GM18909 (cell line): ENCODE data around the gene RAC3.
A peak's percentile ranks its signal among the peaks of the same experiment; 100 is the strongest.

Experiments
- ATAC-seq: cut with Tn5 transposase; IDR thresholded peaks from one replicate; pipeline ENCODE4 v1.9.1; 2021; ENCODE audit warnings: mild to moderate bottlenecking; ENCODE audit not compliant: unreplicated experiment, poor library complexity

The RAC3 gene

DNA sequence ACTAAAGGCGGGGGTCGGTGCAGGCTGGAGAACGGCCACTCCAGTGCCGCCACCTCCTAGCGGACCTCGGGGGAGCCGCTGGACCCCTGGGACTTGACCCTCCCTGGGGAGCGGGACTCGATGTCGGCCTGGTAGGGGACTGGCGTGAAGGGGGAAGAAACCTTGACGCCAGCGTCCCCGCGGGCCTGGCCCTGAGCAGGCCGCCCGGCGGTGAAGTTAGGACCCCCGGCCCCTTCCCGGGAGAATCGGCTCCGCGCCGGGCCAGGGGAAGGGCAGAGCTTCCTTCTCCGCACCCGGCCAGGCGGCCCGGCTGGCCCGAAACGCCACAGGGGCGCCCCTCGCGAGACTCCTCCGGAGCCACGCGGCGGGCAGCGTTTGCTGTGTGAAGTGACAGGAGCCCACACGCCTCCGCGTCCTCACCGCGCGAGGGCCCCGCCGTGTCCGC is 33.7 kb downstream of the RAC3 start:
- ATAC-seq, result peak; percentile 44

DNA sequence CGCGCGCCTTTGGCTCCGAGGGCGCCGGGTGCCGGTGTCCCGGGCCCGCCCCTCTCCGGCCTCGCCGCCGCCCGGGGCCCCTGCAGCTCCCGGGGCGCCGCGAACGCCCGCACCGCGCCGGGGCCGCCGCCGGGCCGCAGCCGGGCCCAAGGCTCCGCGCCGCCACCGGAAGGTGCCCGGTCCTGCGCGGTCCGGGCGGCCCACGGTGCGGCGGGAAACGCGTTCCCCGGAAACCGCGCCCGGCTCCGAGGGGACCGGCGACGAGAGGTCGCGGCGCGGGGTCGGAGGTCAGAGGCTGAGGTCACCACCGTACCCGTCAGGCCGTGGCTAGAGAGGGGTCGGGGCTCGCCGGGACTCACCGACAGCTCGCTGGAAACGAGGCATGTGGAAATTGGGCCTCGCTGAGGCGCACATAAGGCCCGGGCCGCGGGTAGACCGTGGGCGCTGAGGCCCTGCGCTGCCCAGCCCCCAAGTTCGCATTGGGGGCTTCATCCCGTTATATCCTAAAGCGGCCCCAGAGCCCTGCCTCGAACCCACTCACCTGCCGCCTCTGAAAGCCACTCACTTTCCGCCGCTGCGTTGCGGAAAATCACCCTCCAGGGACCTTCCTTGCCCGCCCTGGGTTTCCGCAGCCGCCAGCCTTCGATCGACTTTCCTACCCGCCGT is 34.3 kb downstream of the RAC3 start, which contains the start of gene DUS1L:
Gene DUS1L, minus strand, starts transcription at position 167 of the 666 bp plus-strand sequence. CDS start 745 bp downstream, outside the sequence.
- ATAC-seq, result peak; percentile 80

DNA sequence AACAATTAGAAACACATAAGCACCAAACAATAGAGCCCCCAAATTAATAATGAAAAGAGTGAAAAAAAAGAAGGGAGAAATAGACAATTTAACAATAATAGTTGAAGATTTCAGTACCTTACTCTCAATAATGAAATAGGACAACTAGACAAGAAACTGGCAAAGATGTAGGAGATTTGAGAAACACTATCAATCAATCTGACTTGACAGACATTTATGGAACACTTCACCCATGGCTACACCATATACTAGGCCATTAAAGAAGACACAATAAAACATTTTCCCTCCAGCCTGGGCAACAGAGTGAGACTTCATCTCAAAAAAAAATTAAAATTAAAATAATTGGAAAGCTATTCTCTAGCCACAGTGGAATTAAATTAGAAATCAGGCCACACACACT is 39.1 kb downstream of the RAC3 start:
- no peak for ATAC-seq

DNA sequence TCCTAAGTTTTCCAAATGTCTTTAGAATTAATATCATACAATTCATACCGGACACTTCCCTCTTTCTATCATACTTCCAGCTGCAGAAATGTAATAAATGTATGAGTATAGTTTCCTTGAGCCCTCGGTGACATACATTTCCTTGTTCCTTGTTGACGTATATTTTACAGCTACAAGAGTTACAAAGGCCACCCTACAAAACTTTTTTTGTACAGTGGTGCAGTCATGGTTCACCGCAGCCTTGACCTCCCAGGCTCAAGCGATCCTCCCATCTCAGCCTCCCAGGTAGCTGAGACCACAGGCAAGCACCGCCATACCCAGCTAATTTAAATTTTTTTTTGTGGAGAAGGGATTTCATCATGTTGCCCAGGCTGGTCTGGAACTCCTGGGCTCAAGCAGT is 41.3 kb downstream of the RAC3 start:
- no peak for ATAC-seq

DNA sequence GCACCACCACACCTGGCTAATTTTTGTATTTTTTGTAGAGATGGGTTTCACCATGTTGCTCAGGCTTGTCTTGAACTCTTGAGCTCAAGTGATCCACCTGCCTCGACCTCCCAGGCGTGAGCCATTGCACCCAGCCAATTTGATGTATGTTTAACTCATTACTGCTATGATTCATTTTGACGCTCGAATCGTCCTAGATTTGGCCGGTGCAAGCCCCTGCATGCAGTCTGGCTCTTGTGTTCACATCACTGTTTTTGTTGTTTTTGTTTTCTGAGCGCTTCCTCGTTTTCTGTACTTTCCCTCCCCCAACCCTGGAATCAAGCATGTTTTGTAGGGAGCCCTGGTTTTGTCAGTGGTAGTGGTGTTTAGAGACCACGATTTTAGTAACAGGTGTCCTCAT is 42.0 kb downstream of the RAC3 start:
- ATAC-seq, result no peak

DNA sequence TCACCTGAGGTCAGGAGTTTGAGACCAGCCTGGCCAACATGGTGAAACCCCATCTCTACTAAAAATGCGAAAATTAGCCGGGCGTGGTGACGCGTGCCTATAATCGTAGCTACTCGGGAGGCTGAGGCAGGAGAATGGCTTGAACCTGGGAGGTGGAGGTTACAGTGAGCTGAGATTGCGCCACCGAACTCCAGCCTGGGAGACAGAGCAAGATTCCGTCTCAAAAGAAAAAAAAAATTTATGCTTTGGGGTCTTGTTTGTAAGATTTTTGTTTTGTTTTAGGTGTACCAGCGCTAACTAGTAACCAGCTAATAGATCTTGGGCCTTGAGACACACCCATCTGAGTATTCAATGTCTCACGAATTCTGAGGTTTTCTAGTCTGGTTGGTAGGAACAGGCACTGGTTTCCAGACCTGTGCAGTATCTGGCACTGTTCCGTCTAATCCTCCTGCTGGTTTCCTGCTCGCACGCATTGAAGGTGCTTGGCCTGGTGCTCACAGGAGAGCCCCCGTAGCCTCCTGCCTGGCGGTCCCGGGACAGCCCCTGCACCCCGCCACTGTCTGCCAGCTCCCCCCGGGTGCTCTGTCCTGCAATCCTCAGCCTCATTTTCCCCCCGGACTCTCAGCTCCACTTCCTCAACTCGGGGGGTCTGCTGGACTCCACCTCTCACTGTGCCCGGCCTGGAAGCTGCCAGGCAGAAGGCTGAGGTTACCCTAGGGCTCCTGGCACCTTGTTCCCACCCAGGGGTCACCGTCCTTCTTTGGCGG is 44.7 kb downstream of the RAC3 start:
- ATAC-seq, result no peak

DNA sequence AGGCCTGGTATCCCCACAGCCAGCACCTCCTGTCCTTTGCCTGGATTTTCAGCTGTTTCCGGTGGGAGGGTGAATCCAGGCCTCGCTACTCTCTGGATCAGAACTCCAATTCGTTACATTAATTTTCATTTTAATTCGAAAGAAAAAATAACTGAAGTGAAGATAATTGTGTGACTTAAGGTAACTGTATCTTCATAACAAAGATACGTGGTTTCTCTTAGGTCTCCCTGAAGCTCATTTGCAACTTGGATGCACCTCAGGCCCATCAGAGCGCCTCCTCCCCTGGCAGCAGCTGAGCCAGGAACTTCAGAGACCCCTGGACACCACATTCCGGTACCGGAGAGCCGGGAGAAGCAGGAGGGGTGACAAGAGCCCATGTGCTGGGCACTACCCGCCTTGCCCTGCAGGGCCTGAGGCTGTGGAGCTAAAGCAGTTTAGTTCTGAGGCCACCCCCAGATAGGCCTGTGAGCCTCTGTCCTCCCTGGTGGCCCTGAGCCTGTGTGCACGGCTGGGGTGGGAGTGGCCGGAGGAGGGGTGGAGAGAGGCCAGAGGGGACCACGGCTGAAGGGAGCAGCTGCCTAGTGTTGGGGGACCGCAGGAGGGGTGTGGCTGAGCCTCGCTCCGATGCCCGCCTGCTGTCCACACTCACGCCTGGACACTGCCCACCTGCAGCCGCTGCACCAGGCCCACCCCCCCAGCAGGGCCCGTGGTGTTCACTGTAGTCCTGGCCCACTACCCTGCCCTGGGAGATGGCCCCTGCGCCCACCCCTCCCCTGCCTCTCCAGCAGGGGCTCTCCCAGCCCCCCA is 45.5 kb downstream of the RAC3 start:
- no peak for ATAC-seq

DNA sequence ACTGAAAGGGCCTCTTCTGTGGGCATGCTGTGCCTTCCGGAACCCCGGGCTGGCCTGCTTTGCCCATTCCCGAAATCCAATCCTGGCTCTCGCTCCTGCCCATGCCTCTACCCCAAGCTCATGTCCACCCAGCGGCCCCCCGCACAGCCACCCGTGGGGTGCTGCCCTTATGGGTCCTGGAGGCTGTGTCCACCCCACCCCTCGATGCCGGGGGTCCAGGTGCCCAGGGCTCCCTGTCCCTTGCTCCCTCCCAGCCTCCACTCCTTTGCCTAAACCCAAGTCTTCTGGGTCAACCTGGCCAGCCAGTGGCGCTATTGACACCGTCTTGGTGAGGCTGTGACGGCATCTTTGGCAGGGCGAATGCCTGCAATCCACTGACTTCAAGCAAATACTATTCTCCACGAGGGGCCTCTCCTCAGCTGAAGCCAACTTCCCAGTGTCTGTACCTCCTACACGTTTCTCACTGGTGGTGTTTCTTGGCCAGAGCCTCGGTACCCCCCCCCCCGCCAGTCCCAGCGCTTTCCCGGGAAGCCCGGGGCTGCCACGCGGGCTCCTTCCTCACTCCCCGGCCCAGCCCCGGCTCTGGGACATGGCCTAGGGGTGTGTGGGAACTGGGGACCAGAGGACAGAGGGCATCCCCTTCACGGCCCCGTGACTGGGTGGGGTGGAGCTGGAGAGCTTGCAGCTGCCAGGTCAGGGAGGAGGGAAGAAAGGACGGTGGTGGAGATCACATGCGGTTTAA is 46.3 kb downstream of the RAC3 start:
- no peak for ATAC-seq

DNA sequence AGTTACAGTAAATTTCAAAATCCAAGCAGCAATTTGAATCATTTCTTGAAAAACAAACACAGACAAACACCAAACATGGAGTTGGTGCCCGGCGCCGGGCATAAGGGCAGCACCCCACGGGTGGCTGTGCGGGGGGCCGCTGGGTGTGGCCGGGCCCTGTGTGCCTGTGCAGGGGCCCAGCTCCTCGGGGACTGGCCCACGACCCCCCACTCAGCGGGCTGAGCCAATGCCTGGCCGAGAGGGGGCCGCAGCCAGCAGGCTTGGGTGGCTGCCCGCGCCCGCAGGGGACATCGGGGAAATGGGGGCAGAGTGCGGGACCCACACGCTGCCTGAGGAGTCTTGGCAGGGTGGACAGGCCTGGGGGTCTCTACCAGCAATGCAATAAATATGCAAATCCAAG is 47.0 kb downstream of the RAC3 start:
- no peak for ATAC-seq

DNA sequence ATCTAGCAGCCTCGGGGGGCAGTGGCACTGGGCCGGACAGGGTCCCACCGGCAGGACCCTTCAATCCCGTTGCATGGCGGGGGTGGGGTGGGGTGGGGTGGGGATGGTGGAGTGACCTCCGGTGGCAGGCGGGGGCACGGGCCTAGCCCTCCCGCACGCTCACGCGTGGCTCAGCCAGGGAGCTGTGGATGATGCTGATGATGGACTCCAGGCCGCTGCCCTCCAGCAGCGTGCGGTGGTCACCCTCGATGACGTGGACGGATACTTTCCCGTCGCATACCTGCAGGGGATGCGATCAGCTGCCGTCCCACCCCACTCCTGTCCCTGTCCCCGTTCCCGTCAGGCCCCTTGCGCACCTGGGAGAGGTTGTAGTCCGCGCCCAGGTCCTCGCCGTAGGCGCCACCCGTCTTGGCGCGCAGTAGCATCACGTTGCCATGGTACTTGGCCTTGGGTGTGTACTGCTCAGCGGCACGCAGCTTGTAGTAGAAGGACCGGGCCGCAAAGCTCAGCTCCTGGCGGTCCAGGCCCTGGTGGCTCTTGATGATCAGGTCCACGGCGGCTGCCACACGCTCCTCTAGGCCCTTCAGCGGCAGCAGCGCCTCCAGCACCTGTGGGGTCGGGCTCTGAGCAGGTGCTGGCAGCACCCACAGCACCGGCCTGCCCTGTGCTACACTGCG is 47.7 kb downstream of the RAC3 start:
- no peak for ATAC-seq

DNA sequence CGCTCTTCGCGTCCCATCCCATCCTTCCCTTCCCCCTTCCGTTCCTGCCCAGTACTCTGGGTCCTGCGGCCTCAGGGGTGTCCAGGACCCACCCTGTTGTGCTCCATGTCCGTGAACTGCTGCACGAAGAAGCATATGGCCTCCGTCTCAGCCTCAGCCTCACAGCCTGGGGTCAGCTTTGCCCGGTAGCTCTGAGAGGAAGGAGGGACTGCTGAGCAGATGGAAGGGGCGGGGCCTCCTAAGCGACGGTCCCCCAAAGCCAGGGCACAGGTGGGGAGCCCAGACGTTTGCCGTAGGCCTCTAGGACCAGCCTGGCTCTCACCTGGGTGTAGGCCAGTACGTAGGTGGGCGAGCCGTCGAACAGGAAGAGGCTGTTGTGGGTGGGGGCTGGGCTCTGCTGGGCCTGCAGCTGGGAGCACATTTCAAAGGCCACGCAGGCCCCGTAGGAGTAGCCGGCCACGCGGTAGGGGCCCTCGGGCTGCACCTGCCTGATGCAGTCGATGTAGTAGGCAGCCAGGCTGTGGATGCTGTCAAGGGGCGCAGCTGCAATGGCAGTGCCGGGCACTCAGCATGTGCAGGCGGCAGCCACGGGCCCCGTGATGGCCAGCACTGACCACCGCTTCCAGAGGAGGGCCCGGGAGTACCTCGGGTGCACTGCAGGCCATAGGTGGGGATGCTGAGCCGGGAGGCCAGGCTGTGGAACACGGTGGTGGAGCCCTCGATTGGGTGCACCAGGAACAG is 48.7 kb downstream of the RAC3 start:
- no peak for ATAC-seq

DNA sequence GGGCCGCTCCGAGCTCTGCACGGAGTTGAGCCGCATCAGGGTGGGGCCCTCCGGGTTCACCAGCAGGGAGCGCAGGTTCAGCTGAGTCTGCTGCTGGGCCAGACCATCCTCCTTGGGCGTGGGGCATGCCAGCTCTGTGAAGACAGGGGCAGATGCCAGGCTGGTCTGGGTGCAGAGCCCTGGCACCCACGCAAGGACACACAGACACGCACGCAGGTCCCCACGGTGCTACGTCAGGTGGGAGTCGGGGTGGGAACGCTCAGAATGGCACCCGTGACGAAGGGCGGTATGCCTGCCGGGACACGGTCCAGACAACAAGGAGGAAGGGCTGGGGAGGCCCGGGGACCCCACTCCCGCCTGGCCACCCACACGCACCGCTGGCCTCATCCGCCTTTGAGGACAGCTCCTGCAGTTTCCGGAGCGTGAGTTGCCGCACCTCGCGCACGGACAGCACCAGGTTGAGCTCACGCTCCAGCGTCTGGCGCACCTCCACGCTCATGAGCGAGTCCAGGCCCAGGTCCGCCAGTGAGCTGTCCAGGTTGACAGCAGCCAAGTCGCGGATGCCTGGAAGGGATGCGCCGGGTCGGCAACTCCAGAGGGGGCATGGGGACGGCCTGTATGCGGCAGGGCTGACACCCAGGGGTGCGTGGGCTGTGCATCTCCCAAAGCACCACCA is 49.4 kb downstream of the RAC3 start:
- ATAC-seq, result no peak

DNA sequence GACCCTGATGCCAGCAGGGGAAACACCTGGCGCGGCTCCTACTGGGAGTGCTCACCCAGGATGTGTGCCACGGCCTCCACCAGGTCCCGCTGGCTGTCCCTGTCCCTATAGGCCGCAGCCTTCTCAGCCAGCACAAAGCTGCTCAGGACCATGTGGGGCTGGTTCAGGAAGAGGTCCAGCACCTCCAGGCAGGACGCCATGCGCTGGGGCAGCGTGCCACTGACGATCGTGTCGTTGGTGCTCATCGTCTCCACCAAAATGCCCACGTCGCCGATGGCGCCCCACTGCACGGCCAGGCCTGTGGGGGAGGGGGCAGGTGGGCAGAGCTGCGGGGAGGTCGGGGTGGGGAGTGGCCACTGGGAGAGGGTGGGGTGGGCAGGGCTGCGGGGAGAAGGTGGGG is 50.1 kb downstream of the RAC3 start:
- ATAC-seq, result no peak

DNA sequence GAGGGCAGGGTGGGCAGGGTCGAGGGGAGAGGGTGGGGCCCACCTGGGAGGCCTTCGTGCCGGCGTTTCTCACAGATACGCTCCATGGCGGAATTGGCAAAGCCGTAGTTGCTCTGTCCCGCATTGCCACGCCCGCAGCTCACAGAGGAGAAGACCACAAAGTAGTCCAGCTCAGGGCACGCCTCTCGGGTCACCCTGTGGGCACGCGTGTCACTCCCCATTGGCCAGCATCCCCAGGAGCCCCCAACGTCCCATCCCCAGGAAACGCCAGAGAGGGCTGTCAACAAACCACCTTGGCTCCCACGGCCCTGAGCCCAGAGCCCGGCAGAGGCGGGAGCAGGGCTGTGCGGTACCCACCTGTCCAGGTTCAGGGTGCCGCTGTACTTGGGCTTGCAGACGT is 50.5 kb downstream of the RAC3 start:
- no peak for ATAC-seq

DNA sequence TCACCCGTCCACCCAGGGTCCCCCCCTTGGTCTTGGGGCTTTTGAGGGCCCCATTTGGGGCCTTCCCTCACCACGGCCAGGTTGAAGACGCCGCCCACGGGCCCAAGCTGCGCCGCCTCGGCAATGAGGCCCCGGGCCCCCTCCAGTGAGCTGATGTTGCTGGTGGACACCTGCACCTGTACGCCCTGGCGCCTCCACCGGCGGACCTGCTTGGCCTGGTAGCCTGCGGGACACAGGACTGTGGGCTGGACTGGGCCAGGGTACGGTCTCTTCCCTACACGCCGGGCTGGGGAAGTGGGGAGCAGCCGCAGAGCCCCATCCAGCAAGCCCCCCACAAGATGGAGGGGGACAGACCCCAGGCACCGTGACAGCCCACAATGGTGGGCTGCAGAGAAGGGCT is 51.0 kb downstream of the RAC3 start:
- ATAC-seq, result no peak

DNA sequence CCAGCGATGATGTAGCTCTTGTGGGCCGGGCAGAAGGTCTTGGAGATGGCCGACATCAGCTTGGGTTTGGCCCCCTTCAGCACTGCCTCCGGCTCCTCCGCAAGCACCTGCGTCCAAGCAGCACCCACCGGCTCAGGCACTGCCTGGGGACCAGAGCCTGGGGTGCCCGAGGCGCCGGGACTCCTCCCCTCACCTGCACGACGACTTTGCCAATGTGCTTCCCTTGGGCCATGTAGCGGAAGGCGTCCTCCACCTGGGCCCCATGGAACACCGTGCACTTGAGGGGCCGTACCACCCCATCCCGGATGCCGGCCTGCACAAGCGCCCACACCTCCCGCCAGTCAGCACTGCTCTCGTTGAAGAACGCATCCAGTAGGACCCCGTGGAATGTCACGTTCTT is 51.5 kb downstream of the RAC3 start:
- ATAC-seq, result no peak
